ENCODE results near the gene COQ4.
"Not testable (repeated sequence)": the region's sequence is repeated elsewhere in the genome, so short reads cannot be mapped to it uniquely, and the experiment has no call there.

Gene COQ4

DNA sequence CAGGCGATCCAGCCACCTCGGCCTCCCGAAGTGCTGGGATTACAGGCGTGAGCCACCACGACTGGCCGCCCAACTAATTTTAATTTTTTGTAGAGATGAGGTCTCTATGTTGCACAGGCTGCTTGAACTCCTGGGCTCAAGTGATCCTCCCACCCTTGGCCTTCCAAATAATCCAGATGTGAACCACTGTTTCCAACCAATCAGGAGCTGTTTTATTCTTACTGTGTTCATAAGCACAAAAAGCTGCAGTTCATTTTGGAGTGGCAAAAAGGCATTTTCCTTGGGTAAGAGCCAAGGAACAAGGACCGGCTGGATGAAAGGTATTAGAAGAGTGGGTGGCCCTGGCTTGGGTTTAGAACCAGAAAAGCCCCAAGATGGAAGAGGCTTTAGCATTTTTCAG is 12.5 kb downstream of the COQ4 start:
- no peak overlapping the region for H3K9ac ChIP-seq (ENCODE audit: low read length)
- no peaks in the 10 kb centered on the region for H3K9me3 ChIP-seq (ENCODE audit: insufficient read depth, low read length)
- H3K79me2 ChIP-seq (ENCODE audit: low read length), result no peaks in the 10 kb centered on the region
- H3K4me2 ChIP-seq (ENCODE audit: low read length), result no peak overlapping the region
- no peak for TF ChIP-seq EZH2phosphoT487 (IDR thresholded peaks at IDR 0.05; ENCODE audit: low read depth)
- TF ChIP-seq, protein P1, sequence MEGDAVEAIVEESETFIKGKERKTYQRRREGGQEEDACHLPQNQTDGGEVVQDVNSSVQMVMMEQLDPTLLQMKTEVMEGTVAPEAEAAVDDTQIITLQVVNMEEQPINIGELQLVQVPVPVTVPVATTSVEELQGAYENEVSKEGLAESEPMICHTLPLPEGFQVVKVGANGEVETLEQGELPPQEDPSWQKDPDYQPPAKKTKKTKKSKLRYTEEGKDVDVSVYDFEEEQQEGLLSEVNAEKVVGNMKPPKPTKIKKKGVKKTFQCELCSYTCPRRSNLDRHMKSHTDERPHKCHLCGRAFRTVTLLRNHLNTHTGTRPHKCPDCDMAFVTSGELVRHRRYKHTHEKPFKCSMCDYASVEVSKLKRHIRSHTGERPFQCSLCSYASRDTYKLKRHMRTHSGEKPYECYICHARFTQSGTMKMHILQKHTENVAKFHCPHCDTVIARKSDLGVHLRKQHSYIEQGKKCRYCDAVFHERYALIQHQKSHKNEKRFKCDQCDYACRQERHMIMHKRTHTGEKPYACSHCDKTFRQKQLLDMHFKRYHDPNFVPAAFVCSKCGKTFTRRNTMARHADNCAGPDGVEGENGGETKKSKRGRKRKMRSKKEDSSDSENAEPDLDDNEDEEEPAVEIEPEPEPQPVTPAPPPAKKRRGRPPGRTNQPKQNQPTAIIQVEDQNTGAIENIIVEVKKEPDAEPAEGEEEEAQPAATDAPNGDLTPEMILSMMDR (IDR thresholded peaks at IDR 0.05; ENCODE audit: low read depth, low read length), result no peak
- no peaks in the 10 kb centered on the region for H3K27me3 ChIP-seq (ENCODE audit: low read depth, low read length)
- H2AFZ ChIP-seq (ENCODE audit: low read depth, low read length), result no peak overlapping the region
- no peak overlapping the region for H3K27ac ChIP-seq (ENCODE audit: low read length)
- H4K20me1 ChIP-seq (ENCODE audit: insufficient read depth, low read length), result no peaks in the 10 kb centered on the region
- H3K4me1 ChIP-seq (ENCODE audit: low read length), result peaks cover 5% of the 10 kb centered on the region
- H3K36me3 ChIP-seq (replicated peaks; ENCODE audit: low read depth, low read length), result no peaks in the 10 kb centered on the region
- no peak overlapping the region for H3K4me3 ChIP-seq (ENCODE audit: low read length)

DNA sequence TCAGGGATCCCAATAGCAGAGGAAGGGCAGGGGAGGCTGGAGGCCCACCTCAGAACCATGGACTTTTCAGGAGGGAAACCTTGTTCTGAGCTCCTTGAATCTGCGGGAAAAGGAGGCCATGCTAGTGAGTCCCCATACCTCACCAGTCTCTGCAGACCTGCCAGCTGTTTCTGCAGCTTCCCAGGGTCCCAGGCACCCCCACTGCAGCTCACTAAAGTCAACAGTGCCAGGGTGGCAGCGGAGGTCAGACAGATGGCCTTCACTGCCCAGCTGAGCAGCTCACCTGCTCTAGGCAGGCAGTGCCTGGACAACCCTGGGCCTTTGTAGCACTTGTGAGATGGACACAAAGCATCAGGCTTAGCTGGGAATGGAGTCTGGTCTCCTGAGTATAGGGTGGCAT is 13.3 kb downstream of the COQ4 start:
- H4K20me1 ChIP-seq (ENCODE audit: insufficient read depth, low read length), result no peaks in the 10 kb centered on the region
- H3K4me3 ChIP-seq (ENCODE audit: low read length), result no peak overlapping the region
- H3K27me3 ChIP-seq (ENCODE audit: low read depth, low read length), result no peaks in the 10 kb centered on the region
- peaks cover 2% of the 10 kb centered on the region for H3K79me2 ChIP-seq (ENCODE audit: low read length)
- no peaks in the 10 kb centered on the region for H3K36me3 ChIP-seq (replicated peaks; ENCODE audit: low read depth, low read length)
- H3K27ac ChIP-seq (ENCODE audit: low read length), result no peak overlapping the region
- H3K9me3 ChIP-seq (ENCODE audit: insufficient read depth, low read length), result no peaks in the 10 kb centered on the region
- TF ChIP-seq EZH2phosphoT487 (IDR thresholded peaks at IDR 0.05; ENCODE audit: low read depth), result no peak
- TF ChIP-seq, protein P1 (IDR thresholded peaks at IDR 0.05; ENCODE audit: low read depth, low read length), result no peak
- H3K4me1 ChIP-seq (ENCODE audit: low read length), result peaks cover 5% of the 10 kb centered on the region
- no peak overlapping the region for H3K4me2 ChIP-seq (ENCODE audit: low read length)
- no peak overlapping the region for H2AFZ ChIP-seq (ENCODE audit: low read depth, low read length)
- H3K9ac ChIP-seq (ENCODE audit: low read length), result no peak overlapping the region

DNA sequence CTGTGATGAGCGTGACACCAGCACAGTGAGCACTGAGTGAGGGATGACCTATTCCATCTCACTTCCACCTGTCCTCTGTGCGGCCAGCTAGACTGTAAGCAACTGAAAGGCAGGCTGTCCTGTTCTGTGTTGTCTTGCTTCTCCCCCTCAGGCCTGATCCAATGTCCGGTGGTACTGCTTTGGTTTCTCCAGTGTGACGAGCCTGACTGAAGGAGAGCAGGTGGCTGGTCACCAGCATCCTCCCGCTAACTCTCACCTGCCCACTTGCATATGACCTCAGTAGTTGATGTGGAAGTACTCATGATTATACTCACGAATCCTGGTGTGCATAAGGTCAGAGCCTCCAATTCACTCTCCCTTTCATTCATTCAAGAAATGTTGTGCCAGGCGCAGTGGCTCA is 15.3 kb downstream of the COQ4 start:
- no peaks in the 10 kb centered on the region for H3K36me3 ChIP-seq (replicated peaks; ENCODE audit: low read depth, low read length)
- no peak overlapping the region for H3K27ac ChIP-seq (ENCODE audit: low read length)
- no peak overlapping the region for H2AFZ ChIP-seq (ENCODE audit: low read depth, low read length)
- H3K4me1 ChIP-seq (ENCODE audit: low read length), result peaks cover 5% of the 10 kb centered on the region
- no peak overlapping the region for H3K4me2 ChIP-seq (ENCODE audit: low read length)
- H4K20me1 ChIP-seq (ENCODE audit: insufficient read depth, low read length), result no peaks in the 10 kb centered on the region
- no peak overlapping the region for H3K9ac ChIP-seq (ENCODE audit: low read length)
- no peak for TF ChIP-seq EZH2phosphoT487 (IDR thresholded peaks at IDR 0.05; ENCODE audit: low read depth)
- TF ChIP-seq, protein P1 (IDR thresholded peaks at IDR 0.05; ENCODE audit: low read depth, low read length), result no peak
- peaks cover 7% of the 10 kb centered on the region for H3K79me2 ChIP-seq (ENCODE audit: low read length)
- no peak overlapping the region for H3K4me3 ChIP-seq (ENCODE audit: low read length)
- no peaks in the 10 kb centered on the region for H3K27me3 ChIP-seq (ENCODE audit: low read depth, low read length)
- H3K9me3 ChIP-seq (ENCODE audit: insufficient read depth, low read length), result no peaks in the 10 kb centered on the region

DNA sequence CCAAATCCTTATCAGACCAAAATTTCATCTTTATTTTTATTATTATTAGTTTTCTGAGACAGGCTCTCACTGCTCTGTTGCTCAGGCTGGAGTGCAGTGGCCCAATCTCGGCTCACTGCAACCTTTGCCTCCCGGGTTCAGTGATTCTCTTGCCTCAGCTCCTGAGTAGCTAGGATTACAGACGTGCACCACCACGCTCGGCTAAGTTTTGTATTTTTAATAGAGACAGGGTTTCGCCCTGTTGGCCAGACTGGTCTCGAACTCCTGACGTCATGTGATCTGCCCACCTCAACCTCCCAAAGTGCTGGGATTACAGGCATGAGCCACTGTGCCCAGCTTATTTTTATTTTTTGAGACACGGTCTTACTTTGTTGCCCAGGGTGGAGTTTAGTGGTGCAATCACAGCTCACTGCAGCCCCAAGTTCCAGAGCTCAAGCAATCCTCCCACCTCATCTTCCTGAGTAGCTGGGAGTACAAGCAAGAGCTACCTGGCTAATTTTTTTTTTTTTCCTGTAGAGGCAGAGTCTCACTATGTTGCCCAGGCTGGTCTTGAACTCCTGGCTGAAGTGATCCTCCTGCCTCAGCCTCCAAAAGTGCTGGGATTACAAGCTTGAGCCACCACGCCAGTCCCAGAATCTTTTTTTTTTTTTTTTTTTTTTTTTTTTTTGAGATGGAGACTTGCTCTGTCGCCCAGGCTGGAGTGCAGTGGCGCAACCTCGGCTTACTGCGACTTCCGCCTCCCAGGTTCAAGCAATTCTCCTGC is 16.4 kb downstream of the COQ4 start:
- H3K4me1 ChIP-seq (ENCODE audit: low read length); H3K27me3 ChIP-seq (ENCODE audit: low read depth, low read length); H3K36me3 ChIP-seq (replicated peaks; ENCODE audit: low read depth, low read length); H3K9ac ChIP-seq (ENCODE audit: low read length); H3K79me2 ChIP-seq (ENCODE audit: low read length); H4K20me1 ChIP-seq (ENCODE audit: insufficient read depth, low read length); H3K9me3 ChIP-seq (ENCODE audit: insufficient read depth, low read length): not testable (repeated sequence)
- peak overlapping the region; percentile 97; the same call in 1 of the 2 replicates for H2AFZ ChIP-seq (ENCODE audit: low read depth, low read length)
- peak overlapping the region; percentile 95 for H3K4me3 ChIP-seq (ENCODE audit: low read length)
- H3K27ac ChIP-seq (ENCODE audit: low read length), result peak overlapping the region; percentile 48; the same call in 1 of the 2 replicates
- H3K4me2 ChIP-seq (ENCODE audit: low read length), result peak overlapping the region; percentile 79

Measured in OCI-LY3 (cell line).